Keratinocyte (primary cell): ENCODE measurements around the gene ZNF552. TPM values are rescaled to one million over a fixed set of nuclear protein-coding genes. Genes with fewer than 3 reads are reported as not detected.

Experiments used
- DNase-seq: peaks from one replicate; pipeline ENCODE4 v3.0.0-alpha.2; 2011; ENCODE audit warnings: low read depth, missing footprints, low spot score
- FAIRE-seq: peaks from 2 replicates; lab custom pipeline; 2011; peaks lifted over from hg19 to GRCh38; lab: Jason Lieb, UNC
- H2AFZ ChIP-seq: 2 replicates; pipeline ENCODE4 v1.6.0; 2012; ENCODE audit warnings: low read length, control low read depth, inconsistent platforms; ENCODE audit not compliant: control insufficient read depth
- H3K27ac ChIP-seq: 2 replicates; pipeline ENCODE4 v1.5.1; 2011; ENCODE audit warnings: low read length; ENCODE audit not compliant: control insufficient read depth, insufficient read depth
- H3K27me3 ChIP-seq: 3 replicates; pipeline ENCODE4 v1.6.0; 2011; ENCODE audit warnings: low read length; ENCODE audit not compliant: control insufficient read depth, insufficient read depth; ENCODE audit errors: extremely low read depth
- H3K36me3 ChIP-seq, 2 experiments: 2 replicates in 1 of 2; 3 replicates in 1 of 2; pipeline ENCODE4 v1.5.1; 2011; ENCODE audit warnings: low read length in 2 of 2, mild to moderate bottlenecking in 1 of 2; ENCODE audit not compliant: control insufficient read depth in 2 of 2, insufficient read depth in 2 of 2; ENCODE audit errors: extremely low read depth in 1 of 2
- H3K4me1 ChIP-seq: 3 replicates; pipeline ENCODE4 v1.5.1; 2011; ENCODE audit warnings: low read length; ENCODE audit not compliant: control insufficient read depth, insufficient read depth; ENCODE audit errors: extremely low read depth
- H3K4me2 ChIP-seq: 3 replicates; pipeline ENCODE4 v1.6.0; 2011; ENCODE audit warnings: low read depth, low read length; ENCODE audit not compliant: control insufficient read depth, insufficient read depth; ENCODE audit errors: extremely low read depth
- H3K4me3 ChIP-seq, 3 experiments: fragments of 200-600 bp in 1 of 3; sonication (generic) in 1 of 3; 2 replicates in 2 of 3; 3 replicates in 1 of 3; pipeline ENCODE4 v1.5.1; 2011 to 2016; ENCODE audit warnings: low read length in 3 of 3, mild to moderate bottlenecking in 3 of 3, control low read depth in 2 of 3, inconsistent platforms in 1 of 3, low read depth in 1 of 3, mixed read lengths in 1 of 3, mixed run types in 1 of 3, moderate library complexity in 1 of 3; ENCODE audit not compliant: control insufficient read depth in 2 of 3, insufficient read depth in 2 of 3; ENCODE audit errors: extremely low read depth in 1 of 3
- H3K79me2 ChIP-seq: 2 replicates; pipeline ENCODE4 v1.6.0; 2012; ENCODE audit warnings: low read length; ENCODE audit not compliant: control insufficient read depth, insufficient read depth
- H3K9ac ChIP-seq: 3 replicates; pipeline ENCODE4 v1.6.0; 2011; ENCODE audit warnings: low read length; ENCODE audit not compliant: control insufficient read depth, insufficient read depth; ENCODE audit errors: extremely low read depth
- H3K9me1 ChIP-seq: 3 replicates; pipeline ENCODE4 v1.6.0; 2011; ENCODE audit warnings: low read length; ENCODE audit not compliant: control insufficient read depth, insufficient read depth; ENCODE audit errors: extremely low read depth
- H3K9me3 ChIP-seq: 2 replicates; pipeline ENCODE4 v1.5.1; 2012; ENCODE audit warnings: low read depth, low read length; ENCODE audit not compliant: control insufficient read depth
- H4K20me1 ChIP-seq: 3 replicates; pipeline ENCODE4 v1.6.0; 2011; ENCODE audit warnings: low read length; ENCODE audit not compliant: control insufficient read depth, insufficient read depth; ENCODE audit errors: extremely low read depth
- CTCF ChIP-seq, 3 experiments: IDR thresholded peaks in 1 of 3; conservative IDR thresholded peaks in 1 of 3; optimal IDR thresholded peaks in 1 of 3; 2 replicates in 2 of 3; 3 replicates in 1 of 3; pipeline versions ENCODE3 to v1.5.1; 2011; ENCODE audit warnings: low read length in 3 of 3, mild to moderate bottlenecking in 3 of 3, moderate library complexity in 2 of 3, control low read depth in 1 of 3, inconsistent platforms in 1 of 3; ENCODE audit not compliant: insufficient read depth in 2 of 3; ENCODE audit errors: extremely low read depth in 1 of 3
- EZH2 ChIP-seq: IDR thresholded peaks from one replicate; pipeline ENCODE4 v1.6.1; 2012; ENCODE audit warnings: inconsistent platforms, mild to moderate bottlenecking, low read length, moderate library complexity
- dilution Hi-C: fragments of 300-500 bp; cut with MboI; formaldehyde crosslinking; loops from one replicate; pipeline ENCODE4 v1.7.0; 2020; ENCODE audit warnings: low sequenced_read_pairs; ENCODE audit not compliant: extremely low pct_ligation_motif_present
- polyA plus RNA-seq, 5 experiments: library from polyadenylated mRNA; depleted of rRNA in 3 of 5; stranded (reverse) in 3 of 5; stranded (forward) in 1 of 5; unstranded in 1 of 5; fragments of >200 nt; gene quantifications; 1 replicate in 1 of 5; 2 replicates in 3 of 5; 3 replicates in 1 of 5; pipeline versions ENCODE4 v1.2.1 to v1.2.3, GENCODE V29; 2011 to 2012; ENCODE audit warnings: missing spikeins in 2 of 5, low read depth in 1 of 5, low replicate concordance in 1 of 5

ZNF552 gene
- polyA plus RNA-seq, 1 donor (not counting 4 experiments of a cell fraction or from before 2014, with no cell fraction given): 8.9 TPM

GRCh38 chr19:57773488-57773887, 41.2 kb downstream of the ZNF552 start:
- no peak overlapping the region for H3K4me2 ChIP-seq
- no peaks in the 10 kb centered on the region for H4K20me1 ChIP-seq
- DNase-seq (no peak), FAIRE-seq (no peak)
- H3K9ac ChIP-seq: no peak overlapping the region
- no peak overlapping the region for H3K27ac ChIP-seq
- H3K9me3 ChIP-seq: no peaks in the 10 kb centered on the region
- TF ChIP-seq CTCF (optimal IDR thresholded peaks at IDR 0.05 in 1 of 3, IDR thresholded peaks at IDR 0.05 in 1 of 3, conservative IDR thresholded peaks at IDR 0.05 in 1 of 3; ENCODE audit: extremely low read depth in 1 of 3, insufficient read depth in 2 of 3, low read length in 3 of 3) (no peak), EZH2 (no peak)
- H2AFZ ChIP-seq: no peak overlapping the region
- no peaks in the 10 kb centered on the region for H3K9me1 ChIP-seq
- H3K4me3 ChIP-seq: no peak overlapping the region
- no peaks in the 10 kb centered on the region for H3K27me3 ChIP-seq
- peaks cover 13 to 21% of the 10 kb centered on the region in 2 experiments for H3K36me3 ChIP-seq
- H3K79me2 ChIP-seq: peaks cover 84% of the 10 kb centered on the region
- peaks cover 3% of the 10 kb centered on the region for H3K4me1 ChIP-seq
- dilution Hi-C loops: no loop called here

- Histone ChIP-seq H3K27me3 (no peaks in the 10 kb centered on the region), H3K4me1 (peaks cover 3% of the 10 kb centered on the region), H3K4me2 (no peak overlapping the region), H3K36me3 (peaks cover 4 to 10% of the 10 kb centered on the region in 2 experiments), H2AFZ (no peak overlapping the region), H3K4me3 (no peak overlapping the region), H3K9me1 (no peaks in the 10 kb centered on the region), H4K20me1 (no peaks in the 10 kb centered on the region), H3K27ac (no peak overlapping the region), H3K9me3 (no peaks in the 10 kb centered on the region), H3K79me2 (peaks cover 65% of the 10 kb centered on the region), H3K9ac (no peak overlapping the region)
- dilution Hi-C loops: no loop called here
- TF ChIP-seq EZH2 (no peak), CTCF (optimal IDR thresholded peaks at IDR 0.05 in 1 of 3, IDR thresholded peaks at IDR 0.05 in 1 of 3, conservative IDR thresholded peaks at IDR 0.05 in 1 of 3; ENCODE audit: extremely low read depth in 1 of 3, insufficient read depth in 2 of 3, low read length in 3 of 3) (no peak)
- FAIRE-seq (no peak), DNase-seq (no peak)
Measured at GRCh38 chr19:57771417-57771816, 43.3 kb downstream of the ZNF552 start.
